Nephron progenitor cell (in vitro differentiated cells): Measurements from ENCODE around the gene CPNE9.

ENCODE experiments used
- DNase-seq: peaks from one replicate; pipeline ENCODE4 v3.0.0; 2021
- H3K27ac Mint-ChIP-seq: 2 replicates; pipeline ENCODE4 v1.8.0; 2021; ENCODE audit warnings: mild to moderate bottlenecking, moderate library complexity, mixed read lengths
- H3K27me3 Mint-ChIP-seq: 2 replicates; pipeline ENCODE4 v1.8.0; 2021; ENCODE audit warnings: mild to moderate bottlenecking, low read depth, mixed read lengths; ENCODE audit not compliant: poor library complexity
- H3K36me3 Mint-ChIP-seq: 2 replicates; pipeline ENCODE4 v1.8.0; 2021; ENCODE audit warnings: low read depth, mixed read lengths
- H3K4me1 Mint-ChIP-seq: 2 replicates; pipeline ENCODE4 v1.8.0; 2021; ENCODE audit warnings: mixed read lengths
- H3K4me3 Mint-ChIP-seq: 2 replicates; pipeline ENCODE4 v1.8.0; 2021; ENCODE audit warnings: mild to moderate bottlenecking, moderate library complexity, mixed read lengths
- H3K9me3 Mint-ChIP-seq: 2 replicates; pipeline ENCODE4 v1.8.0; 2021; ENCODE audit warnings: mild to moderate bottlenecking, moderate library complexity, mixed read lengths
- TF ChIP-seq, protein P1 (sequence below): fragments of 200-600 bp; sonication (generic); IDR thresholded peaks from 2 replicates; pipeline ENCODE4 v1.5.0; 2021; ENCODE audit warnings: antibody characterized with exemption

CPNE9 gene

DNA sequence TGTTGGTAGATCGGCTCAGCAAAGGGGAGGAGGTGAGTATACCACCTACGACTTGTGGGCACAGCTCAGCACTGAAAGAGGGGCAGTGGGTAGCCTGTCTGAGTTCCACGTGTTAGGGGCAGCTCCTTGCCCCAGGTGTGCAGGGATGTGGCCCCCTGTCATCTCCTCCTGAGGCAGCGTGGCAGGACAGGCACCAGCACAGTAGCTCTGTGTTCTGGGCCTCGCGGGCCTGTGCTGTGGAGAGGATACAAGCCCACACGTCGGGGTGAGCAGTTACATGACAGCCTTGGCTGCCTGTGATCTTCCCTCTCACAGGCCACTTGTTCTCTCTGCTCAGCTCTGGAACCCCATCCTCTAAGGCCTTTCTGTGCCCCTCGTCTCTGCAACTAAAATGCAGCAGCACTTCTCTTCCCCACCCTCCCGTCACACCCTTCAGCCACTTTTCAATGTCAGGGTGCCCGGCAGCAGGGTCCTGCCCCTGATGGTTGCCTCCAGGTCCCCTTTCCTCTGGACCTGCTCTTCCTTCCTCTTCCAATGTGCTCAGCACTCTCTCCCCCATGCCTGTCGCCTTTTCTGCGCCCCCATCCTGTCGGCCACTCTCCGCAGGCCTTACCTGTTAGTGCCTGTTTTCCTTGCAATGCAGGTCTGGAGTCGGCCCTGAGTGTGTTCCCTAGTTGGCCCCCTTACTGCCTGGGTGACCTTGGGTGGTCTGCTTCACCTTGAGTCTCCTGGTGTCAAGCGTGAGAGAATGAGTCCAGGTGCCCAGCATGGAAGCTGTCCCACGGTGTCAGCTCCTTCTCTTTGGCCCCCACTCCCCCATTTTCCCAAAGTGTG is 18.2 kb upstream of the CPNE9 start:
- DNase-seq, result no peak
- no peaks in the 10 kb centered on the region for H3K4me1 Mint-ChIP-seq
- H3K27ac Mint-ChIP-seq, result peak overlapping the region; percentile 55
- no peaks in the 10 kb centered on the region for H3K27me3 Mint-ChIP-seq
- H3K9me3 Mint-ChIP-seq, result no peaks in the 10 kb centered on the region
- TF ChIP-seq, protein P1, sequence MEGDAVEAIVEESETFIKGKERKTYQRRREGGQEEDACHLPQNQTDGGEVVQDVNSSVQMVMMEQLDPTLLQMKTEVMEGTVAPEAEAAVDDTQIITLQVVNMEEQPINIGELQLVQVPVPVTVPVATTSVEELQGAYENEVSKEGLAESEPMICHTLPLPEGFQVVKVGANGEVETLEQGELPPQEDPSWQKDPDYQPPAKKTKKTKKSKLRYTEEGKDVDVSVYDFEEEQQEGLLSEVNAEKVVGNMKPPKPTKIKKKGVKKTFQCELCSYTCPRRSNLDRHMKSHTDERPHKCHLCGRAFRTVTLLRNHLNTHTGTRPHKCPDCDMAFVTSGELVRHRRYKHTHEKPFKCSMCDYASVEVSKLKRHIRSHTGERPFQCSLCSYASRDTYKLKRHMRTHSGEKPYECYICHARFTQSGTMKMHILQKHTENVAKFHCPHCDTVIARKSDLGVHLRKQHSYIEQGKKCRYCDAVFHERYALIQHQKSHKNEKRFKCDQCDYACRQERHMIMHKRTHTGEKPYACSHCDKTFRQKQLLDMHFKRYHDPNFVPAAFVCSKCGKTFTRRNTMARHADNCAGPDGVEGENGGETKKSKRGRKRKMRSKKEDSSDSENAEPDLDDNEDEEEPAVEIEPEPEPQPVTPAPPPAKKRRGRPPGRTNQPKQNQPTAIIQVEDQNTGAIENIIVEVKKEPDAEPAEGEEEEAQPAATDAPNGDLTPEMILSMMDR, result no peak
- peaks cover 41% of the 10 kb centered on the region for H3K36me3 Mint-ChIP-seq
- H3K4me3 Mint-ChIP-seq, result no peak overlapping the region

DNA sequence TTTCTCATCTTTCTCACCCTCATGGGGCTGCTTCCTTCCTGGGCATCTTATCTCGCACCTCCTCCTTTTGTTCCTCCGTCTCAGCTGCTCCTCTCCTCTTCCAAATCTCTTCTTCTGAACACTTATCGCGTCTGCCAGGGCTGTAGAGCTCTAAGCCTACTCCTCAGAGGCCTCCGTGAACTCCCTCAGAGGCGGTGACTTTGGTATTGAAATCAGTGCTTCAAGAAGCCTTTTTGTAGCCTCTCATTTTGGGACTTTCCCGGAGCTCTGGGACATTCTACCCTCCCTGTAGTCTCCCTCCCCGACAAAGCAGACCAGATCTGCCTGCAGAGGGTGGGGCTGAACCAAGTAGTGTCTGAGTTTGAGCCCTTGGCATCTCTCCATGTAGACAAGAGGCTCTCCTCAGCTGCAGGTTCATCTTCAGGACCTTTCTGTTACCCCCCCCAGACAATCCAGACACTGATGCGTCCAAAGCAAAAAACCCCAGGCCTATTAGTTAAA is 17.5 kb upstream of the CPNE9 start:
- TF ChIP-seq, protein P1, result no peak
- Mint-ChIP-seq H3K36me3 (peaks cover 38% of the 10 kb centered on the region), H3K4me3 (no peak overlapping the region), H3K27me3 (no peaks in the 10 kb centered on the region), H3K27ac (no peak overlapping the region), H3K4me1 (no peaks in the 10 kb centered on the region), H3K9me3 (no peaks in the 10 kb centered on the region)
- DNase-seq, result no peak

DNA sequence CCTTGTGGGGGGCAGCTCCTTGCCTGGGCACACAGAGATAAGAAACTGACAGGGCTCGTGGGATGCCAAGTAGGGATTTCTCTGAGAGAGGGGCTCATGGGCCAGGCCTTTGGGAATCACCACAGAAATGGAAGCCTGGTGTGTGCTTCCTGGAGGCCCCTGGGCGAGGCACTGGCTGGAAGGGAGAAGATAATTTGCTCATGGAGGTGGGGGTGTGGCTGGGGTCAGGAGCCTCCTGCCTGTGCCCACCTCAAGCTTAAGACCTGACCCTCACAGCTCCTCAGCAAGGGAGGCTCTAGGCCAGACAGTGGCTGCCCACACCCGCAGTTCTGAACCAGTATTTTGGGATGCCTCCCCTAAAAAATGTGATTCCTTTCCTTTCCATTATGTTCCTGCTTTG is 16.9 kb upstream of the CPNE9 start:
- no peak overlapping the region for H3K4me3 Mint-ChIP-seq
- H3K36me3 Mint-ChIP-seq, result peaks cover 34% of the 10 kb centered on the region
- DNase-seq, result no peak
- no peak overlapping the region for H3K27ac Mint-ChIP-seq
- TF ChIP-seq, protein P1, result no peak
- H3K27me3 Mint-ChIP-seq, result no peaks in the 10 kb centered on the region
- no peaks in the 10 kb centered on the region for H3K4me1 Mint-ChIP-seq
- H3K9me3 Mint-ChIP-seq, result no peaks in the 10 kb centered on the region

DNA sequence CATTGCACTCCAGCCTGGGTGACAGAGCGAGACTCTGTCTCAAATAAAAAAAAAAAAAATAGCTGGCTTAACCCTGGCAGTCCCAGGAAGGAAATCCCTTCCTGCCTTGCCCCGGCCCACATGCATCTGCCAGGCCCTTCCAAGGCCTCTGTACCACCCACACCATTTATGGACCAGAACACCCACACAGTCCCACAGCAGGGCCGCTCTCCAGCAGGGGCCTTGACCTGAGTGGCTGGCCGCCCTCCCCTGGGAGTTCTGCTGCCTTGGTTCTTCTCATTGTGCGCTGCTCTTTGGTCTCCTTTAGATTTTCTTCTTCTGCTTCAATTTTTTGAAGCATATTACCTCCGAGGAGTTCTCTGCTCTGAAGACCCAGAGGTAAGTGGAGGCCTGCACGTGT is 16.1 kb upstream of the CPNE9 start:
- no peak for DNase-seq
- H3K27me3 Mint-ChIP-seq, result no peaks in the 10 kb centered on the region
- H3K4me3 Mint-ChIP-seq, result no peak overlapping the region
- H3K27ac Mint-ChIP-seq, result no peak overlapping the region
- peaks cover 34% of the 10 kb centered on the region for H3K36me3 Mint-ChIP-seq
- TF ChIP-seq, protein P1, result no peak
- H3K4me1 Mint-ChIP-seq, result no peaks in the 10 kb centered on the region
- H3K9me3 Mint-ChIP-seq, result no peaks in the 10 kb centered on the region

DNA sequence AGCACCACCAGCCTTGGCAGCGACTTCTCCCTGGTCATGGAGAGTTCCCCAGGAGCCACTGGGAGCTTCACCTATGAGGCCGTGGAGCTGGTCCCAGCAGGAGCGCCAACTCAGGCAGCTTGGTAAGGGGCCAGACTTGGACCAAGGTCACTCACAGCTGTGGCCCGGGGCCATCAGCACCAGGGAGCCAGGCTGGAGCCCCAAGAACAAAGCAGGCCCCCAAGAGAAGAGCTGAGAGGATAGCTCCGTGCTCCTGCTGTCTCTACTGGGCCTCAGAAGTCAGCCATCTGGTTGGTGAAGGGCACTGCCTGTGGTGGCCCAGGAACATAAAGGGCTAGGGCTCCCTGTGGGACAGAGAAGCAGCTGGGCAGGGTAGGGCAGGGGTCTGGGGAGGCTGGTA is 14.7 kb upstream of the CPNE9 start:
- H3K9me3 Mint-ChIP-seq, result no peaks in the 10 kb centered on the region
- H3K27me3 Mint-ChIP-seq, result no peaks in the 10 kb centered on the region
- H3K4me3 Mint-ChIP-seq, result no peak overlapping the region
- H3K36me3 Mint-ChIP-seq, result peaks cover 44% of the 10 kb centered on the region
- no peak overlapping the region for H3K27ac Mint-ChIP-seq
- H3K4me1 Mint-ChIP-seq, result no peaks in the 10 kb centered on the region
- TF ChIP-seq, protein P1, result no peak
- no peak for DNase-seq

DNA sequence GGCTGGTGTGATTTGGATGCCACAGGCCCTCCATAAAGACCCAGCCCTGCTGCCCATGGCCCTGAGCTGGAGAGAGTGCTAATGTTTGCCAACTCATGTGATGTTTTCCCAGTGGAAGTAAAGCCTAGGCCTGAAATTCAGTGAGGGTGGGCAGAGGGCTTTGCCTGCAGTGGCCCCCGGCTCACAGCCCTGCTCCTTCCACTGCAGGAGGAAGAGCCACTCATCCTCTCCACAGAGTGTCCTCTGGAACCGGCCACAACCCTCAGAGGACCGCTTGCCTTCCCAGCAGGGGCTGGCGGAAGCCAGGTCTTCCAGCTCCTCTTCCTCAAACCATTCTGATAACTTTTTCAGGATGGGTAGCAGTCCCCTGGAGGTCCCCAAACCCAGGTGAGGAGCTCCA is 13.9 kb upstream of the CPNE9 start:
- DNase-seq, result no peak
- H3K36me3 Mint-ChIP-seq, result peaks cover 36% of the 10 kb centered on the region
- H3K4me1 Mint-ChIP-seq, result no peaks in the 10 kb centered on the region
- no peak overlapping the region for H3K27ac Mint-ChIP-seq
- TF ChIP-seq, protein P1, result no peak
- H3K9me3 Mint-ChIP-seq, result no peaks in the 10 kb centered on the region
- H3K27me3 Mint-ChIP-seq, result no peaks in the 10 kb centered on the region
- H3K4me3 Mint-ChIP-seq, result no peak overlapping the region
